PC-3 (cell line): ENCODE data around the gene MACIR. TPM values are rescaled to one million over a fixed set of nuclear protein-coding genes. Genes with fewer than 3 reads are reported as not detected.

ENCODE experiments used
- ATAC-seq: fragments of 200-7000 bp; cut with Tn5 transposase; 2 replicates; pipeline ENCODE4 v1.9.1; 2020; ENCODE audit warnings: mild to moderate bottlenecking, moderate library complexity
- BruUV-seq: library from RNA; stranded (reverse); fragments of 400-500 nt; replicated peaks from 2 replicates; lab custom pipeline; 2021; lab: Mats Ljungman, UMichigan
- CTCF ChIA-PET: fragments of 300-600 bp; sonication (Branson Sonifier 250); formaldehyde crosslinking; loops from one replicate; lab custom pipeline; 2022; ENCODE audit warnings: antibody characterized with exemption; lab: Charles Lee
- POLR2A ChIA-PET: fragments of 300-600 bp; sonication (Branson Sonifier 250); formaldehyde crosslinking; loops from one replicate; lab custom pipeline; 2022; ENCODE audit warnings: antibody characterized with exemption; ENCODE audit not compliant: unreplicated experiment; lab: Charles Lee
- DNase-seq: peaks from one replicate; pipeline ENCODE4 v3.0.0-alpha.2; 2015
- H2AFZ ChIP-seq: fragments of 300-600 bp; sonication (generic); 2 replicates; pipeline ENCODE4 v1.6.0; 2016; ENCODE audit warnings: antibody characterized with exemption, low read length
- H3F3A ChIP-seq: fragments of 300-600 bp; sonication (generic); one replicate; pipeline ENCODE4 v1.6.0; 2017; ENCODE audit warnings: antibody characterized with exemption, low read length, control low read depth, mild to moderate bottlenecking; ENCODE audit not compliant: unreplicated experiment
- H3K27ac ChIP-seq: fragments of 300-600 bp; sonication (generic); 2 replicates; pipeline ENCODE4 v1.5.1; 2016; ENCODE audit warnings: mild to moderate bottlenecking, low read length
- H3K27me3 ChIP-seq: fragments of 300-600 bp; sonication (generic); 2 replicates; pipeline ENCODE4 v1.6.1; 2016; ENCODE audit warnings: low read length, mixed read lengths
- H3K36me3 ChIP-seq: fragments of 300-600 bp; sonication (generic); 2 replicates; pipeline ENCODE4 v1.6.1; 2016; ENCODE audit warnings: low read depth, mixed run types, low read length, mixed read lengths
- H3K4me1 ChIP-seq: fragments of 300-600 bp; sonication (generic); 2 replicates; pipeline ENCODE4 v1.5.1; 2016; ENCODE audit warnings: low read length; ENCODE audit not compliant: insufficient read depth
- H3K4me2 ChIP-seq: fragments of 300-600 bp; sonication (generic); 2 replicates; pipeline ENCODE4 v1.6.0; 2016; ENCODE audit warnings: low read length
- H3K4me3 ChIP-seq: fragments of 300-600 bp; sonication (generic); 2 replicates; pipeline ENCODE4 v1.5.1; 2016; ENCODE audit warnings: mild to moderate bottlenecking, low read length, mixed read lengths
- H3K79me2 ChIP-seq: fragments of 300-600 bp; sonication (generic); 2 replicates; pipeline ENCODE4 v1.6.1; 2017; ENCODE audit warnings: low read length, mixed read lengths
- H3K9ac ChIP-seq: fragments of 300-600 bp; sonication (generic); 2 replicates; pipeline ENCODE4 v1.6.0; 2016; ENCODE audit warnings: mild to moderate bottlenecking, low read length
- H3K9me2 ChIP-seq: fragments of 300-600 bp; sonication (generic); replicated peaks from 2 replicates; pipeline ENCODE4 v1.6.1; 2016; ENCODE audit warnings: mixed run types, low read length, mixed read lengths
- H3K9me3 ChIP-seq: fragments of 300-600 bp; sonication (generic); 2 replicates; pipeline ENCODE4 v1.6.1; 2016; ENCODE audit warnings: low read length, mixed read lengths
- H4K20me1 ChIP-seq: fragments of 300-600 bp; sonication (generic); 2 replicates; pipeline ENCODE4 v1.6.1; 2016; ENCODE audit warnings: low read length, mixed read lengths
- EZH2 ChIP-seq: fragments of 300-600 bp; sonication (generic); IDR thresholded peaks from one replicate; pipeline ENCODE4 v1.6.1; 2017; ENCODE audit warnings: antibody characterized with exemption, mild to moderate bottlenecking, low read length; ENCODE audit not compliant: unreplicated experiment
- EZH2phosphoT487 ChIP-seq: fragments of 300-600 bp; sonication (generic); IDR thresholded peaks from 2 replicates; pipeline ENCODE4 v1.6.1; 2018; ENCODE audit warnings: mild to moderate bottlenecking, antibody characterized with exemption, low read length, borderline replicate concordance
- intact Hi-C: fragments of 100-400 bp; cut with micrococcal nuclease; formaldehyde crosslinking; loops from 2 replicates; pipeline ENCODE4 v1.9.0; 2023
- total RNA-seq: library from RNA; depleted of rRNA; stranded (reverse); fragments of >200 nt; gene quantifications from 2 replicates; pipeline ENCODE4 v1.2.3, GENCODE V29; 2014
- TF ChIP-seq, protein P1 (sequence below): fragments of 300-600 bp; sonication (generic); conservative IDR thresholded peaks from 2 replicates; pipeline ENCODE4 v1.5.1; 2017; ENCODE audit warnings: antibody characterized with exemption, low read depth, mild to moderate bottlenecking, low read length

Gene MACIR
- total RNA-seq, 1 experiment from 2014 or later: 22.2 TPM

DNA sequence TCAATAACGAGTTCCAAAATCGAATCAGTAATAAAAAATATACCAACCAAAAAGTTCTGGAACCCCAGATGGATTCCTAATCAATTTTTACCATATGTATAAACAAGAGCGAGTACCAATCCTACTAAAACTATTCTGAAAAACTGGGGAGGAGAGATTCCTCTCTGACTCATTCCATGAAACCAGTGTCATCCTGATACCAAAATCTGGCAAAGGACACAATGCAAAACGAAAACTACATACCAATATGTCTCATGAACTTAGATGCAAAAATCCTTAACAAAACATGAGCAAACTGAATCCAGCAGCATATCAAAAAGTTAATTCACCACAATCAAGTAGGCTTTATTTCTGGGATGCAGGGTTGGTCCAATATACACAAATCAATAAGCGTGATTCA, 30.5 kb upstream of the MACIR start:
- Histone ChIP-seq H4K20me1 (no peaks in the 10 kb centered on the region), H3K36me3 (no peaks in the 10 kb centered on the region), H3K79me2 (no peaks in the 10 kb centered on the region), H2AFZ (no peak overlapping the region), H3K27me3 (no peaks in the 10 kb centered on the region), H3K4me1 (peaks cover 9% of the 10 kb centered on the region), H3K9me3 (no peaks in the 10 kb centered on the region), H3K4me2 (no peak overlapping the region), H3K4me3 (no peak overlapping the region), H3K27ac (no peak overlapping the region), H3K9ac (no peak overlapping the region), H3K9me2 (no peaks in the 10 kb centered on the region), H3F3A (no peaks in the 10 kb centered on the region)
- ChIA-PET POLR2A (no interaction called here), CTCF (no interaction called here)
- no TSS peak for BruUV-seq
- ATAC-seq (no peak), DNase-seq (no peak)
- TF ChIP-seq, protein P1, sequence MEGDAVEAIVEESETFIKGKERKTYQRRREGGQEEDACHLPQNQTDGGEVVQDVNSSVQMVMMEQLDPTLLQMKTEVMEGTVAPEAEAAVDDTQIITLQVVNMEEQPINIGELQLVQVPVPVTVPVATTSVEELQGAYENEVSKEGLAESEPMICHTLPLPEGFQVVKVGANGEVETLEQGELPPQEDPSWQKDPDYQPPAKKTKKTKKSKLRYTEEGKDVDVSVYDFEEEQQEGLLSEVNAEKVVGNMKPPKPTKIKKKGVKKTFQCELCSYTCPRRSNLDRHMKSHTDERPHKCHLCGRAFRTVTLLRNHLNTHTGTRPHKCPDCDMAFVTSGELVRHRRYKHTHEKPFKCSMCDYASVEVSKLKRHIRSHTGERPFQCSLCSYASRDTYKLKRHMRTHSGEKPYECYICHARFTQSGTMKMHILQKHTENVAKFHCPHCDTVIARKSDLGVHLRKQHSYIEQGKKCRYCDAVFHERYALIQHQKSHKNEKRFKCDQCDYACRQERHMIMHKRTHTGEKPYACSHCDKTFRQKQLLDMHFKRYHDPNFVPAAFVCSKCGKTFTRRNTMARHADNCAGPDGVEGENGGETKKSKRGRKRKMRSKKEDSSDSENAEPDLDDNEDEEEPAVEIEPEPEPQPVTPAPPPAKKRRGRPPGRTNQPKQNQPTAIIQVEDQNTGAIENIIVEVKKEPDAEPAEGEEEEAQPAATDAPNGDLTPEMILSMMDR: no peak
- TF ChIP-seq EZH2phosphoT487 (no peak), EZH2 (no peak)
- intact Hi-C loops: no loop called here

GRCh38 chr5:103228588-103228987, 30.0 kb upstream of the MACIR start:
- POLR2A ChIA-PET: no interaction called here

More at GRCh38 chr5:103228588-103228987, 30.0 kb upstream of the MACIR start:
- Histone ChIP-seq H4K20me1 (no peaks in the 10 kb centered on the region), H2AFZ (no peak overlapping the region), H3K36me3 (no peaks in the 10 kb centered on the region), H3K27ac (no peak overlapping the region), H3F3A (no peaks in the 10 kb centered on the region), H3K9ac (no peak overlapping the region), H3K9me3 (no peaks in the 10 kb centered on the region), H3K27me3 (no peaks in the 10 kb centered on the region), H3K79me2 (no peaks in the 10 kb centered on the region), H3K4me3 (no peak overlapping the region), H3K9me2 (no peaks in the 10 kb centered on the region), H3K4me1 (peaks cover 9% of the 10 kb centered on the region), H3K4me2 (no peak overlapping the region)
- CTCF ChIA-PET: no interaction called here
- TF ChIP-seq EZH2 (no peak), EZH2phosphoT487 (no peak)
- TF ChIP-seq, protein P1: no peak
- no TSS peak for BruUV-seq
- DNase-seq: no peak
- intact Hi-C loops: no loop called here
- ATAC-seq: no peak
